GM18505 (cell line): ENCODE results near the gene CDH13.

Experiments
- ATAC-seq: cut with Tn5 transposase; IDR thresholded peaks from one replicate; pipeline ENCODE4 v1.9.1; 2021; ENCODE audit not compliant: unreplicated experiment
- POLR2A ChIP-seq: IDR thresholded peaks from 4 replicates; pipeline ENCODE4 v1.6.1; 2011; ENCODE audit warnings: borderline replicate concordance; ENCODE audit not compliant: insufficient read depth, insufficient read length; ENCODE audit errors: extremely low read depth

The CDH13 gene

GRCh38 chr16:83615141-83615952 is 988.6 kb downstream of the CDH13 start:
- TF ChIP-seq POLR2A, result no peak
- ATAC-seq, result no peak

DNA sequence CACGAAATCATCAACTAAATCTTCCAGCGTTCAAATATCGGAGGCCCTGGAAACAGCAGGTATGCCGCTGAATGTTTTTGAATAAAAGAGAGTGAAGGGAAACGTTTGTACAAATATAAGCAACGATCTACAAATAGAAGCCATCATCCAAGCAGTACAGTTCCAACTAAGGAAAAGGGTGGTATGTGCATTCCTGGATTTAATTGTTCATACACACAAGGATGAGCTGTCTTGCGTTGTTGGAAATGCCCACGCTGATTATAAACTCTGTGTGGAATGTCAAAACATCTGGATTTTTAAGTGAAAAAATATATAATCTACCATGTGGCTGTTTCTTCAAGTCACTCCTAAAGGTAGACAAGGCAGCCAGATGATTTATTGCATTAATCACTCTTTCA is 989.2 kb downstream of the CDH13 start:
- TF ChIP-seq POLR2A, result no peak
- ATAC-seq, result no peak

GRCh38 chr16:83619381-83620150 is 992.8 kb downstream of the CDH13 start:
- ATAC-seq, result no peak
- no peak for TF ChIP-seq POLR2A

DNA sequence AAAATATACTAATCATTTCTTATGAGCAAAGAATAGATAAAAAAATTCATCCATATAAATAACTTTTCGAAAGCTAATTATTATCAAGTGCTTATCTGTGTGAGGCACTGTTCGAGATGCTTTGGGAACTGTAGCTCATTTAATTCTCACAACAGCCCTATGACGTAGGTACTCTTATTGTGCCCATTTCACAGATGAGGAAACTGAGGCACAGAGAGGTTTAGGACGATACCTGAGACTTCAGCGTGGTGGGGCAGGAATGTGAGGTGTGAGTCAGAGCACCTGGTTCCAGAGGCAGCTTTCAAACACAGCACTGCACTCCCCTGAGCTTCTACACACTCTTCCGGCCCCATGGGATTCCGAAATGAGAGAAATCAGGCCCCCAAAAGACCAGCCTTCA is 995.2 kb downstream of the CDH13 start:
- no peak for TF ChIP-seq POLR2A

DNA sequence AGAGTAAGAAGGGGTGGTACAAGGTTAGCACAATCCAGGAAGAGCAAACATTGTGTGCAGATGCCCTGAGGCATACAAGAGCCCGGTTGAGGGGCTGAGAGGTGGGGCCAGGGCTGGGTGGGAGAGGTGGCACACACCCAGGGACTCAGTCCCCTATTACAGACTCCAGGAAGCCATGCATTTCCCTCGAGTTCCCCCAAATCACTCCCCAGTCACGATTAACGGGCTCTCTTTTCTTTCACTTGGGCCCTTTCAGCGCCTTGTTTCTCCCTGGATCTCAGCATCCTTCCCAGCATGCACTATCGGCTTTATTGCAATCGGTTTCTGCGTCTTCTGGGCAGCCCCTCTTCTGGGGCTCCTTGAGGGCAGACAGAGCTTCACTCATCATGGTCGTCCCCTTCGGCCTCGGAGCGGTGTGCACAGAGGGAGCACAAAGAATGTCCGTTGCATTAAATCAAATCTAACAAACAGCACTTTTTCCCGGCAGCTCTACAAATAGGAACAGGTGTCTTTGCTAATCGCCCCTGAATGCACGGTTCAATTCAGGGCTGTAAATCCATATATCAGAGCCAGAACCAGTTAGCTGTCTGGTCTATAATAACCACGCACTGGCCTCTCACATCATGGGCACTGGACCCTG is 996.4 kb downstream of the CDH13 start:
- no peak for TF ChIP-seq POLR2A
- no peak for ATAC-seq

More for the DNA sequence above, 995.2 kb downstream of the CDH13 start:
- ATAC-seq, result no peak

- ATAC-seq, result no peak
- TF ChIP-seq POLR2A, result no peak
Measured at GRCh38 chr16:83623892-83624291, 997.1 kb downstream of the CDH13 start.

- TF ChIP-seq POLR2A, result no peak
- ATAC-seq, result no peak
Measured at GRCh38 chr16:83624429-83625120, 997.8 kb downstream of the CDH13 start.

GRCh38 chr16:83626204-83626603 is 999.4 kb downstream of the CDH13 start:
- TF ChIP-seq POLR2A, result no peak
- ATAC-seq, result no peak

DNA sequence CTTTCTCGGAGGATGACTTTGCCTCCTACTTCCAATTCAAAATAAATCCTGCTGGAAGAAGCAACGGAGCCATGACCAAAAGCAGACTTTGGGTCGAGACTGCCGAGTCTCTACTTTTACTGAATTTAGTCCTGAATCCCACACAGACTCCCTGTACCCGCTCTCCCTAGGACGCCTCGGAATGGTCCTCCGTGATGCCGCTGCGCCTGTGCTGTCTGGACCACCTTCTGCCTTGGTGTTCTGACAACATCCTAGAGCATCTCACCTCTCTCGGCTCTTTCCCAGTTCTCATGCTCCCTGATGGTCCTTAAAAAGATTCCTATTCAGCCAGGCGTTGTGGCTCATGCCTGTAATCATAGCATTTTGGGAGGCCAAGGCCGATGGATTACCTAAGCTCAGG is 999.9 kb downstream of the CDH13 start:
- TF ChIP-seq POLR2A, result no peak
- no peak for ATAC-seq

- no peak for ATAC-seq
- TF ChIP-seq POLR2A, result no peak
Measured at GRCh38 chr16:83627996-83628395, 1001.2 kb downstream of the CDH13 start.

- TF ChIP-seq POLR2A, result no peak
- no peak for ATAC-seq
Measured at GRCh38 chr16:83629426-83629825, 1002.7 kb downstream of the CDH13 start.

GRCh38 chr16:83629836-83630235 is 1003.1 kb downstream of the CDH13 start:
- ATAC-seq, result no peak
- no peak for TF ChIP-seq POLR2A

DNA sequence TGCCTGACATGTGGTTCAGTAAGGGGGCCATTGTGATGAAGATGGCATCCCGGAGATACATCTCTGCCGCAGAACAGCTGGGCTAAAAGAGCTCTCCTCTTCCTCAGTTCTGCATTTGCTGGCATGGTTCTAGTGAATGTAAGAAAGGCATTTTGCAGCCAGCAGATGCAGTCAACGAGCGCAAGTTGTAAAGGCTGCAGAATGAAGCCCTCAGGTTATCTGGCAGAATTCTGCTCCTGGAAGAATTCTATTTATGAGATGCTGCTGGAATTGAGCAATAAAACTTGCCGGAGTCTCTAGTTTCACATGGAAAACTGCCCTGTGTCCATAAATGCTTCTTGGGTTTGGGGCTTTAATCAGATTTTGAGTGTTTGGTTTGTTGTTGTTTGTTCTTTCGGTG is 1004.2 kb downstream of the CDH13 start:
- TF ChIP-seq POLR2A, result no peak
- no peak for ATAC-seq
